Renal cortex interstitium (tissue), 11 donors: Measurements from ENCODE around the gene CBLL1. TPM values are rescaled to one million over a fixed set of nuclear protein-coding genes. Genes with fewer than 3 reads are reported as not detected.

Source experiments
- DNase-seq, 11 donors: peaks; one replicate each; pipeline ENCODE4 v3.0.0-alpha.2; 2013; ENCODE audit warnings: low read depth in 9 of 11, low spot score in 4 of 11; ENCODE audit errors: extremely low read depth in 1 of 11
- polyA plus RNA-seq, 3 donors: library from polyadenylated mRNA; unstranded; fragments of 120-200 nt; gene quantifications; one replicate each; pipeline ENCODE4 v1.2.1, GENCODE V29; 2013; ENCODE audit not compliant: insufficient read length in 3 of 3

Gene CBLL1
- polyA plus RNA-seq, 3 donors: 27.8 to 34.6 (median 30.5) TPM

DNA sequence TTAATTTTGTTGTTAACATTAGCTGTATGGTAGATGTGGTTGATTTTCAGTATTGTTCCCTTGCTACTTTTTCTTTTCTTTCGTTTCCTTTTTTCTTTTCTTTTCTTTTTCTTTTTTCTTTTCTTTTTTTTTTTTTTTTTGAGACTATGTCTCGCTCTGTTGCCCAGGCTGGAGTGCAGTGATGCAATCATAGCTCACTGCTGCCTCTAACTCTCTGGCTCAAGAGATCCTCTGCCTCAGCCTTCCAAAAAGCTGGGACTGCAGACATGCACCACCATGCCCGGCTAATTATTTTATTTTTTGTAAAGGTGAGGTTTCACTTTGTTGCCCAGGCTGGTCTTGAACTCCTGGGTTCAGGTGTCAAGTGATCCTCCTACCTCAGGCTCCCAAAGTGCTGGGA is 44.7 kb downstream of the CBLL1 start:
- no peak for DNase-seq

DNA sequence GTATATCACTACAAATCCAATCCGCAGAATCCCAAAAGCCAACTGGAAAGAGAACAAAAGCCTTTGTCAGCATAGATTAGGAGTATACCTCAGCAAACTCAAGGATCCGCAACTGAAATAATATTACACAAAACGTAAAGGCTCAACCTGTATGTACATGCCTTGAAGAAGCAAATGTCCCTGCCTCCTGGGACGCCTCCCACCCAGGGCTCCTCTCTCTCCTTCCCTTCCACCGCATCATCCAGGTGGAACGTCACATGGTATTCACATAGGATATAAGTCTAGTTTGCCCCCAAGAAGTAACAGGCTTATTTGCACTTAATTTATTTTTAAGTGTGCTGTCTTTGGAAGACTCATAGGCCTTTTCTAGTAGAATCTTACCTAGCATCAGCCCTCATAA is 45.7 kb downstream of the CBLL1 start:
- DNase-seq: no peak

DNA sequence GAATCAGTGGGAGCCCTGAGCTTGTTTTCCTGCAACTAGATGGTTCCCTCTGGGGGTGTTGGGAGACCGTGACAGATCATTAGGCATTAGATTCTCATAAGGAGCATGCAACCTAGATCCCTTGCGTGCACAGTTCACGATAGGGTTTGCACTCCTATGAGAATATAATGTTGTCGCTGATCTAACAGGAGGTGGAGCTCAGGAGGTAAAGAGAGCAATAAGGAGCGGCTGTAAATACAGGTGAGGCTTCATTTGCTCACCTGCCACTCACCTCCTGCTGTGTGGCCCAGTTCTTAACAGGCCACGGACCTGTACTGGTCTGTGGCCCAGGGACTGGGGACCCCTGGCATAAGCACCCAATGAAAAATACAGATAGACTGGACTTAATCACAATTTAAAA is 48.4 kb downstream of the CBLL1 start:
- DNase-seq: no peak

DNA sequence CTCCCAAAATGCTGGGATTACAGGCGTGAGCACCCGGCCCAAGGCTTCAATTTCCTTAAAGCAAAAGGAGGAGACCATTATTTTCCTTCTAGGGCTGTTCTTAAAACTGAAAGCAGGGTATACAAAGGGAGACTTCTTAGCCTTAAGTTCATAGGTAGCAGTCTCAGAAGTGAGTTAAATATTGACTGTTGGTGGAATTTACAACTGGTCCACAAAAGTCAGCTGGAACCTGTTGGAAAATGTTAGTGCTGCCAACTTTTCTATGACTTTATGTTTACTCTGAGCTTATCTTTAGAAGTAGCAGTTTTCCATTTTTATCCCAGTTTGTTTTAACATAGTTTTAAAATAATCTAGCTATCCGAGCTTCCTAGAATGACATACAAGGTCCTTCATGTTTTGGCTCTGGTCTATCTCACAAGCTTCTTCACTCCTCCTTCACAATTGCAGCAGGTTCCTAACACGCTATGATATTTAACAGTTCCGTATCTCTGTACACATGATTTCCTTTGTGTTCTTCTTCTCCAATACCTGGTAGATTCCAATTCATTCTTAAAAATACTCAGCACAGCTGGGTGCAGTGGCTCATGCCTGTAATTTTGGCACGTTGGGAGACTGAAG is 55.8 kb downstream of the CBLL1 start:
- peak in 2 of 11 donors; percentile 1 to 21 for DNase-seq

DNA sequence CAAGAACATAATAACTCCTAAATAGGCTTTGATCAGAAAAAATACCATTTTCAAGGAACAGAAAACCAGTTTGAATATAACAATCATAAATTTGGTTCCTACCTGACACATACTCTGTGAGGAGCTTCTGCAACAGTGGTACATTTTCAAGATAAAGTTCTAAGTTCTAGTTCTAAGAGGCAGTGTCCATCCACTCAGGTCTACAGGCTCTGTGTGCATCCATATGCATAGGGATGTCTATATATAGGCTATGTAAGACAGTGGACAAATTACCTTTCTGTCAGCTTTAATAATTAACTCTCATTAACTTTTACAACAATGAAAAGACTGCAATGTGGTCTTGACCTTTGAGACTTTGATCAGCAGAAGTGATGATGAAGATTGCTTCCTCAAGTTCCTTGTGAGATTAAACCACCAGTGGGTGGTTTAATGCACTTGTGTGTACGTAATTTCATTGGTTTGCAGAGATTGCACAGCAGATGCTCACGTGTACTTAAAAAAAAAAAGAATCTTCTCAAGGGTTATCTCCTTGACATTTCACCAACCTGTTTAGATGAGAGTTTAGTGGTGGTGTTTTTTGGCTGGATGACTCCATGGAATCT is 59.2 kb downstream of the CBLL1 start, which contains the start of gene SLC26A3:
Gene SLC26A3 (minus strand): TSS at position 215 of the 602 bp plus-strand sequence. CDS start 8,714 bp downstream, outside the sequence.
- DNase-seq: no peak

DNA sequence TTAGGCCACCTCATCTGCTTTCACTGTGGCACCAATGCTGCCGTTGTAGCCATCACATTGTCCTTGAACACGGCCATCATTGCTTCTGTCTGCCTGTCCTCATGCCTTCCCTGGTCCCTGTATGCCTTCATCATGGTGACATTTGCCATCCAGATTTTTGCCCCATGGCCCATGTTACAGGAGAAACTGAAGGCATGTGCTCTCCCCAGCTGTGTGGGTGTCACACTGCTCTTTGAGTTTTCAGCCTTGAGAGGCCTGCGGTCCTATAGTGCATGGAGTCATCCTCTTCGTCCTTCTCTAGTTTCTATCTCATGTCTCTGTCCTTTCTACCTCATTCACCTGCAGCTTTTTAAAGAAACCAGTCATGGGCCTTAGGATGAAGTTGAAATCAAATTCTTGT is 65.2 kb downstream of the CBLL1 start:
- DNase-seq: no peak

DNA sequence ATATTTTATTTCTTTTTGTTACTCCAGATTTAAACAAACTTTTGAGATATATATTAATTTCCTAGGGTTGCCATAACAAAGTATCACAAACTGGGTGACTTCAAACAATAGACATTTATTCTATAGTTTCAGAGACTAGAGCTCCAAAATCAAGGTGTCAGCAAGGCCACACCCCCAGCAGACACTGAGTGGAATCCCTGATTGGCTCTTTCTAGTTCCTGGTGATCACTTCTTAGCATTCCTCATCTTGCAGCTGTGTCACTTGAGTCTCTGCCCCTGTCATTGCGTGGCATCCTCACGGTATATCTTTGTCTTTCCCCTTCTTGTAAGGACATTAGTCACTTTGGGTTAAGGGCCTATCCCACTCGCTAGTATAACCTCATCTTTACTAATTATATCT is 66.7 kb downstream of the CBLL1 start:
- no peak for DNase-seq

Other genes with a start within 250 kb of the CBLL1 start
- gene COG5, start 180.2 kb upstream of the CBLL1 start, polyA plus RNA-seq: 10 to 100 TPM; 31.0 to 36.7 (median 35.6) TPM
- 10 to 100 TPM; 14.5 to 22.4 (median 17.2) TPM for gene DUS4L, start 180.2 kb upstream of the CBLL1 start, polyA plus RNA-seq
- gene BCAP29, start 163.9 kb upstream of the CBLL1 start, polyA plus RNA-seq: 10 to 100 TPM; 47.9 to 55.6 (median 51.3) TPM
- 1 to 10 TPM; 1.6 to 5.7 (median 2.1) TPM for gene SLC26A4, start 83.3 kb upstream of the CBLL1 start, polyA plus RNA-seq
- gene SLC26A3, start 59.1 kb downstream of the CBLL1 start, polyA plus RNA-seq: under 1 TPM; 0.22 to 0.62 (median 0.39) TPM
- gene DLD, start 147.0 kb downstream of the CBLL1 start, polyA plus RNA-seq: 100 to 1,000 TPM; 106 to 125 (median 118) TPM